Measurements from ENCODE around the gene ETHE1. TPM values are rescaled to one million over a fixed set of nuclear protein-coding genes. Genes with fewer than 3 reads are reported as not detected.

Gene ETHE1
- total RNA-seq, 2 donors from 2014 or later, result 42.0 to 45.9 TPM

GRCh38 chr19:43562698-43563241 lies 35.8 kb upstream of the ETHE1 start:
- DNase-seq (ENCODE audit: low spot score), result peak; percentile 14
- no peaks in the 10 kb centered on the region for H3K27me3 ChIP-seq (replicated peaks; ENCODE audit: insufficient read depth)
- H3K4me3 ChIP-seq, result no peak overlapping the region
- H3K4me1 ChIP-seq (ENCODE audit: control insufficient read depth in 1 of 2, low read depth in 2 of 2), result peaks cover 6 to 21% of the 10 kb centered on the region in 2 donors
- peak; percentile 77 for ATAC-seq (ENCODE audit: insufficient number of reproducible peaks, low FRiP score, low read depth)
- peak overlapping the region; percentile 58 to 73 for H3K27ac ChIP-seq
- H3K9me3 ChIP-seq, result no peaks in the 10 kb centered on the region
- peaks cover 12% of the 10 kb centered on the region for H3K36me3 ChIP-seq
- TF ChIP-seq CTCF (IDR thresholded peaks at IDR 0.05), result no peak

DNA sequence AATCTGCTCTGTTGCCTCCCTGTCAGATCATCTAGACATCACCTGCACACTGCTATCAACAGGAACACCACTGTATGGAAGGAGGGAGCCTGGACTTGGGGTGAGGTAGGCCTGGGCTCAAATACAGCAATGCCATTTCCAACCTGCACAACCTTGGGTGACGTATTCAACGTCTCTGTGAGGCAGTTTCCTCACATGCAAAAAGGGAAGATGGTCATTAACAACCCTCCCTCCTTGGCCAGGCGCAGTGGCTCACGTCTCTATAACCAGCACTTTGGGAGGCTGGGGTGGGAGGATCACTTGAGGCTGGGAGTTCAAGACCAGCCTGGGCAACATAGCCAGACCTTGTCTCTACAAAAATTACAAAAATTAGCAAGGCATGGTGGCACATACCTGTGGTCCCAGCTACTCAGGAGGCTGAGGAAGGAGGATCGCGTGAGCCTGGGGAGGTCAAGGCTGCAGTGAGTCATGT lies 35.3 kb upstream of the ETHE1 start:
- DNase-seq (ENCODE audit: low spot score), result no peak
- TF ChIP-seq CTCF (IDR thresholded peaks at IDR 0.05), result no peak
- Histone ChIP-seq H3K4me3 (no peak overlapping the region), H3K4me1 (ENCODE audit: control insufficient read depth in 1 of 2, low read depth in 2 of 2) (peaks cover 6 to 21% of the 10 kb centered on the region in 2 donors), H3K9me3 (no peaks in the 10 kb centered on the region), H3K27ac (peak overlapping the region; percentile 58 to 73), H3K27me3 (replicated peaks; ENCODE audit: insufficient read depth) (no peaks in the 10 kb centered on the region), H3K36me3 (peaks cover 14% of the 10 kb centered on the region)
- no peak for ATAC-seq (ENCODE audit: insufficient number of reproducible peaks, low FRiP score, low read depth)

DNA sequence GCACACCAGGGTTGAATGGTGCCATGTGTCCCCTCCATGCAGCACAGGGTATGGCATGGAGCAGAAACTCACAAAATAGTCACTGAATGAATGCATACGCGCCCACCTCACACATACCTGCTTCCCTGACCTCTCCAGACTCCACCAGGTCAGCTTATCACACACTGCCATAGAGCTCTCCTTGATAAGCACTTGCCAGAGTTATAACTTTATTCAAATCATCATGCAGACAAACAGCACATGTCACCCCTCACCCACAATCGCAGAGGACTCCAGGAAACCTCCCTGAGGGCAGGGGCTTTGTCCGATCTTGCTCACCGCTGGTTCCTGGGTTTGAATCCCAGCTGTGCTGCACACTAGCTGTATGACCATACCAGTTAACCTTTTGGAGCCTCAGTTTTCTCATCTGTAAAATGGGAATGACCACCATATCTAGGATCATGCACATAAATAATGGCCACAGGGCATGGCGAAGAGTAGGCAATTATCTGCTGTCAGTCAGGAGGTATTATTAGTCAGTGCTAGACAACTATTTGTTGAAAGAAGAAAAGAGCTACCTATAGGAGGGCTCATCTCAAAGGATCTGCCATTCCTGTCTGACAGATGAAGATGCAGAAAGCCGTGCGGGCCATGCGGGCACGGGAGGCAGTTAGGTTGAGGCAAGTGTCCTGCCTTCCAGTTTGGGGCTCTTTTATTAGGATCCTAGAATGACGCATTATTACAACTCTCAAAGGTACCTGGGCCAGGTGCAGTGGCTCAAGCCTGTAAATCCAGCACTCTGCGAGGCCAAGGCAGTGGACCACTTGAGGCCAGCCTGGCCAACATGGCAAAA lies 34.4 kb upstream of the ETHE1 start:
- H3K36me3 ChIP-seq, result peaks cover 18% of the 10 kb centered on the region
- H3K4me3 ChIP-seq, result no peak overlapping the region
- DNase-seq (ENCODE audit: low spot score), result no peak
- no peaks in the 10 kb centered on the region for H3K27me3 ChIP-seq (replicated peaks; ENCODE audit: insufficient read depth)
- H3K27ac ChIP-seq, result no peak overlapping the region
- no peak for TF ChIP-seq CTCF (IDR thresholded peaks at IDR 0.05)
- H3K4me1 ChIP-seq (ENCODE audit: control insufficient read depth in 1 of 2, low read depth in 2 of 2), result peaks cover 6 to 21% of the 10 kb centered on the region in 2 donors
- H3K9me3 ChIP-seq, result no peaks in the 10 kb centered on the region
- no peak for ATAC-seq (ENCODE audit: insufficient number of reproducible peaks, low FRiP score, low read depth)

GRCh38 chr19:43560687-43561086 lies 33.7 kb upstream of the ETHE1 start:
- H3K9me3 ChIP-seq, result no peaks in the 10 kb centered on the region
- ATAC-seq (ENCODE audit: insufficient number of reproducible peaks, low FRiP score, low read depth) (no peak), DNase-seq (ENCODE audit: low spot score) (no peak)
- peaks cover 18% of the 10 kb centered on the region for H3K36me3 ChIP-seq
- no peak overlapping the region for H3K4me3 ChIP-seq
- no peak for TF ChIP-seq CTCF (IDR thresholded peaks at IDR 0.05)
- no peak overlapping the region for H3K27ac ChIP-seq
- H3K4me1 ChIP-seq (ENCODE audit: control insufficient read depth in 1 of 2, low read depth in 2 of 2), result peaks cover 6 to 21% of the 10 kb centered on the region in 2 donors
- no peaks in the 10 kb centered on the region for H3K27me3 ChIP-seq (replicated peaks; ENCODE audit: insufficient read depth)

DNA sequence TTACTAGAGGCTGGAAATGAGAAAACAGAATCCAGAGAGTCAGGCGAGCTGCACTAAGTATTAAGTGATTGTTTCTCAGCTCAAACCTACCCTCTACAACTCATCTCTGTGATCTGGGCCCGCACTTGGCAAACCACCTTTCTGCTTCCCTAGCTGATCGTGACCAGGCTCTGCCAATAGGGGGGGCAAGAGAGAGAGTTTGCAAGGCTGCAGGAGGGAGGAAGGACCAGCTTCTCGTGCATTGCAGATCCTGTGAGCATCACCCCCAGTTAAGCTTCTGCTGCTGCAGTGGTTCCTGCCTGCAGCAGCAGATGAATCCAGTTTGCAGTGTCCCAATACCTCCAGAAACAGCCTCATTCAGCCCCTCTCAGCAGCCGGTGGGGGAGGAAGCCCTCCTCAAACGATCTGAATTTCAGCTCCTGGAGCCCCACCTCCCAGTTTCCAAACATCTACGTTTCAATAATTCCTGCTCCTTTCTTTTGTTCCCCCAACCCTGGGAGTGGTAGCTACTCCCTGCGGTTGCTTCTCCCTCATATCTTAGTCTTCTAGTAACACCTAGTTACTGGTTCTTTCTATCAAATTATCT lies 28.3 kb upstream of the ETHE1 start:
- H3K36me3 ChIP-seq, result peaks cover 38% of the 10 kb centered on the region
- no peak for ATAC-seq (ENCODE audit: insufficient number of reproducible peaks, low FRiP score, low read depth)

More for the DNA sequence above, 28.3 kb upstream of the ETHE1 start:
- TF ChIP-seq CTCF (IDR thresholded peaks at IDR 0.05), result peak; percentile 48
- Histone ChIP-seq H3K27ac (no peak overlapping the region), H3K4me1 (ENCODE audit: control insufficient read depth in 1 of 2, low read depth in 2 of 2) (no peaks in the 10 kb centered on the region), H3K27me3 (replicated peaks; ENCODE audit: insufficient read depth) (no peaks in the 10 kb centered on the region), H3K9me3 (no peaks in the 10 kb centered on the region), H3K4me3 (no peak overlapping the region)
- DNase-seq (ENCODE audit: low spot score), result no peak
